ENCODE measurements around the gene RAD51D.

The RAD51D gene

GRCh38 chr17:35079547-35080423, 39.9 kb downstream of the RAD51D start (continued):
- no peak for TF ChIP-seq TSHZ2 (CRISPR knock-in tag; IDR thresholded peaks at IDR 0.05)

DNA sequence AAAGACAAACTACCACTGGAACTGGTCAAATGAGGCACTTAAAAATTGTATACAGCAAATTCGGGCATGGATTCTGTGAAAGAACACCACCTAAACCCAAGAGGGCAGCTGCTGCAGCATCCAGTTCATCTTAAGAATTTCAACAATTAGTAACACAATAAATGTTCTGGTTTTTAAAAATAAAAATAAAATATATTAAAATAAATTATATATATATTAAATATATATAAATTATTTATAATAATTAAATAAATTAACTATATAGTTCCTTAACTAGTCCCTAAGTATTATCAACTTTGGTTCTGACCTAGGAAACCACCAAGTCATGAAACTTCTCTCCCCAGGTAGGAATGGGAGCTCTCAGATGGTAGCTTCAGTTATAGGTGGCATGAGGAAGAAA, 42.8 kb downstream of the RAD51D start:
- no peak for ATAC-seq
- no peak for TF ChIP-seq SNAI2 (CRISPR knock-in tag; IDR thresholded peaks at IDR 0.05)
- TF ChIP-seq ZNF8 (CRISPR knock-in tag; IDR thresholded peaks at IDR 0.05) = no peak
- TF ChIP-seq PPARA (CRISPR knock-in tag; IDR thresholded peaks at IDR 0.05; ENCODE audit: borderline replicate concordance) = no peak
- no peak for TF ChIP-seq CREB5 (CRISPR knock-in tag; IDR thresholded peaks at IDR 0.05; ENCODE audit: low read depth)
- no peak for TF ChIP-seq ZNF565 (CRISPR knock-in tag; conservative IDR thresholded peaks at IDR 0.05; ENCODE audit: low read depth)
- TF ChIP-seq BACH2 (CRISPR knock-in tag; IDR thresholded peaks at IDR 0.05; ENCODE audit: borderline replicate concordance) = no peak
- TF ChIP-seq GLIS3 (CRISPR knock-in tag; IDR thresholded peaks at IDR 0.05) = no peak
- TF ChIP-seq, protein P1, sequence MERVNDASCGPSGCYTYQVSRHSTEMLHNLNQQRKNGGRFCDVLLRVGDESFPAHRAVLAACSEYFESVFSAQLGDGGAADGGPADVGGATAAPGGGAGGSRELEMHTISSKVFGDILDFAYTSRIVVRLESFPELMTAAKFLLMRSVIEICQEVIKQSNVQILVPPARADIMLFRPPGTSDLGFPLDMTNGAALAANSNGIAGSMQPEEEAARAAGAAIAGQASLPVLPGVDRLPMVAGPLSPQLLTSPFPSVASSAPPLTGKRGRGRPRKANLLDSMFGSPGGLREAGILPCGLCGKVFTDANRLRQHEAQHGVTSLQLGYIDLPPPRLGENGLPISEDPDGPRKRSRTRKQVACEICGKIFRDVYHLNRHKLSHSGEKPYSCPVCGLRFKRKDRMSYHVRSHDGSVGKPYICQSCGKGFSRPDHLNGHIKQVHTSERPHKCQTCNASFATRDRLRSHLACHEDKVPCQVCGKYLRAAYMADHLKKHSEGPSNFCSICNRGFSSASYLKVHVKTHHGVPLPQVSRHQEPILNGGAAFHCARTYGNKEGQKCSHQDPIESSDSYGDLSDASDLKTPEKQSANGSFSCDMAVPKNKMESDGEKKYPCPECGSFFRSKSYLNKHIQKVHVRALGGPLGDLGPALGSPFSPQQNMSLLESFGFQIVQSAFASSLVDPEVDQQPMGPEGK (CRISPR knock-in tag; IDR thresholded peaks at IDR 0.05; ENCODE audit: borderline replicate concordance) = no peak
- TF ChIP-seq CSRNP3 (CRISPR knock-in tag; IDR thresholded peaks at IDR 0.05) = no peak
- TF ChIP-seq TCF4 (CRISPR knock-in tag; IDR thresholded peaks at IDR 0.05; ENCODE audit: borderline replicate concordance) = no peak
- no peak for TF ChIP-seq CSDC2 (CRISPR knock-in tag; IDR thresholded peaks at IDR 0.05)
- no peak for TF ChIP-seq ISL1 (CRISPR knock-in tag; IDR thresholded peaks at IDR 0.05)
- TF ChIP-seq OSR1 (CRISPR knock-in tag; IDR thresholded peaks at IDR 0.05) = no peak
- TF ChIP-seq ZFP30 (CRISPR knock-in tag; IDR thresholded peaks at IDR 0.05) = no peak
- TF ChIP-seq ARNTL (CRISPR knock-in tag; IDR thresholded peaks at IDR 0.05; ENCODE audit: borderline replicate concordance, low read depth) = no peak
- no peak for TF ChIP-seq ZFP3 (CRISPR knock-in tag; IDR thresholded peaks at IDR 0.05)
- TF ChIP-seq ZNF70 (CRISPR knock-in tag; IDR thresholded peaks at IDR 0.05) = no peak
- TF ChIP-seq TSHZ2 (CRISPR knock-in tag; IDR thresholded peaks at IDR 0.05) = no peak
